HG03521 (cell line): ENCODE data around the gene GRID2.

Experiments
- ATAC-seq: cut with Tn5 transposase; IDR thresholded peaks from one replicate; pipeline ENCODE4 v1.9.1; 2021; ENCODE audit warnings: mild to moderate bottlenecking, moderate library complexity; ENCODE audit not compliant: unreplicated experiment

The GRID2 gene

GRCh38 chr4:93467484-93468155 is 1163.9 kb downstream of the GRID2 start:
- no peak for ATAC-seq

GRCh38 chr4:93469560-93469959 is 1165.8 kb downstream of the GRID2 start:
- ATAC-seq: no peak

DNA sequence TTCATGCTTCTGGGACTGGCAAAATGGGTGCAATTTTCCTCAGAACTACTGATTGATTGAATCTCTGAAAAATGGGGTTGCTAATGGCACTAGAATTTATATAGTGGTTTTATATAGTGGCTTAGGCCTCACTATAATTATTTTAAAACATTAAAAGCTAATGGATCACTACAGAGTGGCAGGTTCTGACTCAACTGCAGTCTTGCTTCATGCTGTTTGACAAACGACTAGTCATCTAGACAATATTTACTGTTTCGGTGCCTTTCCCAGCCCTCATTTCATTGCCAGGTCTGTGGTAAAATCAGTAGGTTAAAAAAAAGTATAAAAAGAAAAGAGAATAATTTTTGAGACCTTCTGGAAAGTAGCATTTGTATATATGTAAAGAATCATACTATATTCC is 1172.0 kb downstream of the GRID2 start:
- ATAC-seq: no peak

DNA sequence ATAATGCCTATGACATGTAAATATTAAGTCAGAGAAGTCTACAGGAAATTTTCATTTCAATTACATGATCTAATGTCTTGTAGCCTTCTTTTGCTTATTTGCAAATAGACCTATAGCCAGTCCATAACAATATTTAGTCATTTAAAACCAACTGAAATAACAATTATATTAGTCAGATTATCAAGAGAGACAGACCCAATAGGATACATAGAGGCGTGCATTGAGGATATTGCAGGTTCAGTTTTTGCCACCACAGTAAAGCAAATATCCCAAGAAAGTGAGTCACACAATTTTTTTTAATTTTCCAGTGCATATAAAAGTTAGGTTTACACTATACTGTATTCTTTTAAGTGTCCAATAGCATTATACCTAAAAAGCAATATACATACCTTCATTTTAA is 1175.0 kb downstream of the GRID2 start:
- no peak for ATAC-seq

- no peak for ATAC-seq
Measured at GRCh38 chr4:93480452-93480851, 1176.7 kb downstream of the GRID2 start.

DNA sequence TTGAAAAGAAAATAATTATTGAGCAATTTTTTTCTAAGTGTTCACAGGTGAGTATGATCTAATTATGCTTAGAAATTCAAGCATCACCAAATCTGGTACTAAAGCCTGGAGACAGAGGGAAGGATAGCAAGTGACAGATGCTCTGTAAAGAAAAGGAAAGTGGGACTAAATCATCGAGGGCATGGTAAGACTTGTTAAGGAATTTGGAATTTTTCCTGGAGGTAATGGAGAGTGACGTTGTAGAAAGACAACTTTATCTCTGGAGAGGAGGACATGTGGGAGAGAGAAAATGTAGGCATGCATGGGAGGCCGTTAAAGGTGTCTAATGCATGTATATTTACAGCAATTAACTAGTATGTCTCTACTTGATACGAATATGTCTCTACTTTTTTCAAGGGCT is 1191.6 kb downstream of the GRID2 start:
- no peak for ATAC-seq

DNA sequence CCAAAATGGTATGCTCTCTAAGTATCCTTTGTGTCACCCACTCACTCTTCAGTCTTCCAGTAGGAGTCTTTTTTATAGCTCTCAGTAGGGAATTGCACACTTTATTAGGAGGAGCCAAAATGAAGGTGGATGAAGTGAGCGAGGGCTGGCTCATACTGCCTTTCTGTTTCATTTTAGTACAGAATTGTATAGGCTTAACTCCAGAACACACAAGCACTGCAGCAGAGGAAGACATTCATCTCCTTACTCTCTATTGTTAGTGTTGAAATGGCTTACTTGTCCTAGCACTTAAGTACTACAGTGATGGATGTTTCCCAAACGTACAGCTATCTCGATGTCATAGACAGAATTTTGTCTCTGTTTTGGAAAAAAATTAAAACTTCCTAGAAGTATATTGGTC is 1197.5 kb downstream of the GRID2 start:
- ATAC-seq: no peak

DNA sequence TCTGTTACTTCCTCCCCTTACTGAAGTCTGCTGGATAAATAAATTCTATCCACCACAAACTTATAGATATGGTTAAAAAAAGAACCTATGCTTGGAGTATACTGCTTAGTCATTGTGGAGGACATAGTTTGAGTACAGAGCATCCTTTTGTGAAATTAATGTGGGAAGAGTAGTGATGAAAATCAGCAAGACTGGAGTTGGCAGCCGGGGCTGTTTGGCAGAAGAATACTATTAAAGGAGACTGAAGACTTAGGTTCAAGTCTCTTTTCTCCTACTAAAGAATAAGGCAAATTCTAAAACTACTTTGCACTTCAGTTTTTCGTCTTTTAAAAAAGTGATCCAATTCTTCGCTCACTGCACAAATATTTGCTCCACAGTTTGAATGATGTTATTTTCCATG is 1198.2 kb downstream of the GRID2 start:
- no peak for ATAC-seq

DNA sequence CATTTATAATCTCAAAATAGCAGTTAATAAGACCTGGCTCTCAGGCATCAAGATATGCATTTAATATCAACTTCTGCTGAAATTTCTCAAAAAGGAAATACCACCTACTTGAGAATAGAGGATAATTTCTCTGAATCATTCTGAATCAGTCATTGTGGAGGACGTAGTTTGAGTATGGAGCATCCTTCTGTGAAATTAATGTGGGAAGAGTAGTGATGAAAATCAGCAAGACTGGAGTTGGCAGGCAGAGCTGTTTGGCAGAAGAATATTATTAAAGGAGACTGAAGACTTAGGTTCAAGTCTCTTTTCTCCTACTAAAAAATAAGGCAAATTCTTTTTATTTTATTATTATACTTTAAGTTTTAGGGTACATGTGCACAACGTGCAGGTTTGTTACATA is 1199.2 kb downstream of the GRID2 start:
- no peak for ATAC-seq

- no peak for ATAC-seq
Measured at GRCh38 chr4:93513851-93514250, 1210.1 kb downstream of the GRID2 start.

DNA sequence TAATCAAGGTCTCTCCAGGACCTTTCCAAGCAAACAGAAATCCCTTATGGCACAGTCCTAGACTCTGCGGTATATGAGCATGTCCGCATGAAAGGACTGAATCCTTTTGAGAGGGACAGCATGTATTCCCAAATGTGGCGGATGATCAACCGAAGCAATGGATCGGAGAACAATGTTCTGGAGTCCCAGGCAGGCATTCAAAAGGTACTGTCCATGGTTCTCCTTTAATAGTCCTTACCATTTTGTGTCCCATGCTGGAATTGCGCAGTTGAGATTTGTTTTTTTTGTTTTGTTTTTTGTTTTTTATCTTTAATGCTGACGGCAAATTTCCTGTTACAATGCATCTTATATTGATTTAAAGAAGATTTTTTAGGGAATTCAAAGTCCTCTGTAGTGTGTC is 1211.4 kb downstream of the GRID2 start:
- no peak for ATAC-seq

DNA sequence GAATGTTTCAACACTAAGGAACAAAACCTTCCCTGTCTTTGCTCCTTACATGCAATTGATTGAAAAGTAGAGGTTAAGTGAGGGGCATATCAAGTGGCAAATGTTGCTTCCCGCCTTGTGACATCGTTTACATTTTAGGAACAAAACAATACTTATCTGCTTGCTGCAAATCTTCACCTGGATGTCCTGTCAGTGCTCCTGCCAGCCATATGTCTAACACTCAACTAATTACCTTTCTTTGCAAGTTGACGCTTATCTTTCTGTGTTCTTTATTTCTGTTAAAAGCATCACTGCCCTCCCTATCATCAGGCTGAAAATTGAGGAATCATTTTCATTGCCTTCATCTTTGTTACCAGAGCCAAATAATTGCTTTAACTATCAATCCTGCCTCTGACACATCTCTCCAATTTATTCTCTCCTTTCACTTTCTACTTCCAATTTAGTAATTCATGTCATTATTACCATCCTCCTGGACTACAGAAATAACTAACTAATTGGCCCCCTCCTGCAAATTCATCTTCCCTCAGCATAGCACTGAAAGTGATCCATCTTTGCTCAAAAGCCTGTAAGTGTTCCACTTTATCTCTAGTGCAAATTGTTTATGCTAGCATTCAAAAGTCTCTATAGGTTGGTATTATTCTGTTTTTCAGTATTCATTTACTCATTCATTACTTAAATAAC is 1226.1 kb downstream of the GRID2 start:
- no peak for ATAC-seq

DNA sequence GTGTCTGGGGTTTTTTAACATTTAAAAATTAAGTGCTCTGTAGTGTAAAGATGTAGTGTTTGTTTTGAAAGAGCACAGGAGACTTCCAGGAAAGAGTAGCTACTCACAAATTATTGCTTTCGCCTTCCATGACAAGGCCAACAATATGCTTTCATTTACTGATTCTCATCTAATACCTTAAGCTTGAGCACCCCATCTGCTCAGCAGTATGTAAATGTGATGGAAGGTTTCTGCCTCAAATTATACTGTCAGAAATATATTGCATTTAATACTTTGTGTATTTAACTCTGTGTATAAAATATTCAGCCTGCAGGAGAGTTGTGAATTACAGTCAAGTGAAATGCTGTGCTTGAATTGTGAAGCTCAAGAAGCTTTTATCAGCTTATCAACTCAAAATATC is 1228.5 kb downstream of the GRID2 start:
- no peak for ATAC-seq

DNA sequence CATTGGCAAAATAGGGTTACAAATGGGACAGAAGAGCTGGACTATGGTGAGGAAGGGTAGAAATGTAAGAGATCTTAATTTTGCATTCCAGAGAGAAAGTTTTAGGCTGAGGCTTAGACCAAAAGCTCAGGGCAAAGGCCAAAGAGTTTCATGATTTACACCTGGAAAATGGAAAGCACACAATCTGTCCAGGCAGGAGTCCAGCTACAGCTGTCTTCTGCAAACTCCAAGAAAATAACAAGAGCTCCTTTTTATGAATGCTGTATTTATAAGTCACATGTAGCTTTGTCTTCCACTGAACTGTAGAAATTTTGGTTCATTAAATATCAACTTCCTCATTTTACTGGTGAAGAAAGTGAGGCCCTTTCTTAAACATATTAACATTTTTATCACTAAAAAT is 1236.8 kb downstream of the GRID2 start:
- ATAC-seq: no peak

GRCh38 chr4:93561842-93562241 is 1258.1 kb downstream of the GRID2 start:
- no peak for ATAC-seq

DNA sequence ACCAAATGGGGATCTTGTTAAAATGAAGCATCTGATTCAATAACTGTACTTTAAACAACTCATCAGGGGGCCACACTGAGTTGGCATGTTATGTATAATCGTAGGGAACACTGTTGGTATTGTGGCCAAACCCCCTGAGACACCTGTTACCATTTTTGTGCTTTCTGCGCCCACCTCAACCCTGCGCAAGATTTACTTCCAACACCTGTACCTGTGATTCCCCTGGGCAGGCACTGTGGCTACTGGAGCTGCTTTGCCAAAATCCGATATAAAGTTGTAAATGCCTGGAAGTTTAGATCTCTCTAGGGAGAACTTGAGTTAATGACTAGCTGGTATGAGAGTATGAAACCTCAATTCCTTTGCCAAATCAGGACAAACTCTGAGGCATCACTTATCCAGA is 1265.0 kb downstream of the GRID2 start:
- ATAC-seq: no peak

- ATAC-seq: no peak
Measured at GRCh38 chr4:93573285-93573684, 1269.5 kb downstream of the GRID2 start.

DNA sequence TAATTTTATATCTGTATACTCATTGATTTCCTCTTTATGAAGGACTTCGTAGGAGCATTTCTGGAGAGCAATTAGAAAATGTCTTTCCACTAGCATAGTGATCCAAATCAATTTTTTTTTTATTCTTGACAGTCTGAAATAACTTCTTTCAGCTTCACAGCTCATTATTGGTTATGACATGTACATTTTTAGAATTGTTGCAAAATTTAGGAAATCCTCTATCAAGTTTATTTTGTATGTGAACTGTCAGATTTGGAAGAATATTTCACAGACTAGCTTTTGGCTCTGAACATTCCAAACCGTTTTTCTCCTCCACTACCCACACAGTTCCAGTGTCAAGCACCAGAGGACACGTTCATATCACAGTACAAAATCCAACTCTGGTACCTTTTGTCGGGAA is 1275.2 kb downstream of the GRID2 start:
- ATAC-seq: no peak

- ATAC-seq: no peak
Measured at GRCh38 chr4:93605163-93605562, 1301.4 kb downstream of the GRID2 start.

DNA sequence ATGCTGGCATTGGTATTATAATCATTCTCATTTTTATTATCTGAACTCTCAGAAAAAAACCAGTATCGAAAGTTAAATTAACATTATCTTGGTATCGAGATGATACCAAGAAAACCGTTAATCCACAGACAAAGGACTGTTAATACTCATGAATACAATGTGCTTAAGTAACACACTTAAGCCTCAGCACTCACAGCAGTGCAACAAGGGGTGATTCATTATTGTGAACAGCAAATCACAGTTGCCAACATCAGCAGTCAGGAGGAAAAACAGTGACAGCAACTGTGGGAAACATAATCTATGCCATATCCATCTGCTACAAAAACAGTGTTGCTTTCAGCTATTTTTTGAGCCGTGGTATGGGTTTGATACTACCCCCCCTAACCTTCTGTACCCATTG is 1313.8 kb downstream of the GRID2 start:
- no peak for ATAC-seq

DNA sequence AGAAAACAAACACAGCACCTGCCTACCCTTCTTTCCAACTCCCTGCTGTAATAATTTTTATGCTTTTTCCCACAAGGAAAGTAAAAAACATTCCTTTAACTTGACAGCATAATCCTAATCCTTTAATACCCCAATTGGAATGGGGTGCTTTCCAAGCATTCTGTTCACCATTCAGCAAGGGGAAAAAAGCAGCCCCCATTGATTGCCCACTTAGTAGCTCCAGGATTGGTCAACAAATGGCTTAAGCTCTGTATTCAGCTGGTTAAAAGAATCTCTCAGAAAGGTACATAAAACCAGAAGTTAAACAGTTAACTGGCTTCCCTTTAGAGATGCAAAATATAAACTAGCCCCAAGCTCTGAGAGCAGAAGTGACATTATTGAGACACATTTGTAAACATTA is 1330.0 kb downstream of the GRID2 start:
- ATAC-seq: no peak

GRCh38 chr4:93635943-93636342 is 1332.2 kb downstream of the GRID2 start:
- no peak for ATAC-seq

GRCh38 chr4:93645120-93645519 is 1341.4 kb downstream of the GRID2 start:
- no peak for ATAC-seq
